Ovary (tissue), 9 donors: Measurements from ENCODE around the gene ATRNL1. TPM values are rescaled to one million over a fixed set of nuclear protein-coding genes. Genes with fewer than 3 reads are reported as not detected.

ENCODE experiments used
- DNase-seq, 5 donors: peaks; one replicate each; pipeline ENCODE4 v3.0.0-alpha.2; 2019 to 2020
- H3K27ac ChIP-seq, 2 donors: fragments of 200-600 bp; one replicate each; pipeline versions ENCODE4 v1.5.1 to v1.8.0; 2019 to 2022
- H3K27me3 ChIP-seq: fragments of 200-600 bp; one replicate; pipeline ENCODE4 v1.8.0; 2022
- H3K36me3 ChIP-seq: fragments of 200-600 bp; sonication (generic); one replicate; pipeline ENCODE4 v1.5.1; 2019
- H3K4me1 ChIP-seq: one replicate; pipeline ENCODE4 v1.8.1; 2013; ENCODE audit warnings: mild to moderate bottlenecking, moderate library complexity; ENCODE audit not compliant: insufficient read depth
- H3K4me3 ChIP-seq: fragments of 200-600 bp; sonication (generic); one replicate; pipeline ENCODE4 v1.5.1; 2017
- H3K9me3 ChIP-seq, 2 donors: fragments of 200-600 bp in 1 of 2; sonication (generic) in 1 of 2; one replicate each; pipeline versions ENCODE4 v1.5.1 to v1.8.1; 2013 to 2019; ENCODE audit warnings: mild to moderate bottlenecking in 1 of 2, moderate library complexity in 1 of 2
- EP300 ChIP-seq: sonication (generic); formaldehyde crosslinking; IDR thresholded peaks from one replicate; pipeline ENCODE4 v1.6.1; 2017; ENCODE audit warnings: antibody characterized with exemption
- POLR2A ChIP-seq: fragments of 450-650 bp; IDR thresholded peaks from one replicate; pipeline ENCODE4 v1.6.1; 2017; ENCODE audit warnings: antibody characterized with exemption, mild to moderate bottlenecking, moderate library complexity
- WGBS, 3 donors: extraction: QIAGEN DNeasy Blood & Tissue Kit in 1 of 3; methylation state at CpG; one replicate each; pipeline versions ENCODE4 v1.1.5 to v1.1.7; 2013 to 2017; 5-methylcytosine and 5-hydroxymethylcytosine counted together
- intact Hi-C, 4 donors: fragments of 100-400 bp; cut with DNase I; formaldehyde crosslinking; loops; one replicate each; pipeline versions ENCODE4 v1.11.0 to v1.15.1; 2022 to 2023
- polyA plus RNA-seq, 2 donors: library from polyadenylated mRNA; stranded (reverse); fragments of 200-250 nt in 1 of 2; fragments of 350-450 nt in 1 of 2; fragmentation: Illumina TruSeq in 1 of 2; extraction: RNeasy Lipid Tissue Mini Kit (QIAGEN cat#74804) in 1 of 2; gene quantifications; one replicate each; pipeline ENCODE4 v1.2.3, GENCODE V29; 2013 to 2014
- total RNA-seq, 7 donors: library from RNA; depleted of rRNA in 2 of 7; stranded (reverse); fragments of >200 nt in 2 of 7; fragmentation: NEBNext Ultra II Directional in 3 of 7; extraction: Animal tissue kit (Norgen Biotek cat#: 25700) in 3 of 7; gene quantifications; one replicate each; pipeline versions ENCODE4 v1.1.0 to v1.2.4, GENCODE V29; 2016 to 2023
- TF ChIP-seq, protein P1 (sequence below), 3 donors: fragments of 450-650 bp in 2 of 3; fragments of 200-600 bp in 1 of 3; IDR thresholded peaks; one replicate each; pipeline versions ENCODE4 v1.5.1 to v1.8.0; 2016 to 2022; ENCODE audit warnings: antibody characterized with exemption in 3 of 3, mild to moderate bottlenecking in 1 of 3
- donor health status: DM: no; HTN: no; CAD: no; lungs with moderate emphysema.
- donor health status: DM: no; HTN: no; CAD: no.
- donor health status: Bipolar disorder and iron deficiency.
- donor health status: DM: yes; HTN: yes; CAD: no.
- donor health status: DM: no; HTN: no; CAD: no.
- donor health status: DM: yes; HTN: yes; CAD: no.

ATRNL1 gene
- total and polyA plus RNA-seq, 9 donors, result 8.1 to 119 (median 77.8) TPM

DNA sequence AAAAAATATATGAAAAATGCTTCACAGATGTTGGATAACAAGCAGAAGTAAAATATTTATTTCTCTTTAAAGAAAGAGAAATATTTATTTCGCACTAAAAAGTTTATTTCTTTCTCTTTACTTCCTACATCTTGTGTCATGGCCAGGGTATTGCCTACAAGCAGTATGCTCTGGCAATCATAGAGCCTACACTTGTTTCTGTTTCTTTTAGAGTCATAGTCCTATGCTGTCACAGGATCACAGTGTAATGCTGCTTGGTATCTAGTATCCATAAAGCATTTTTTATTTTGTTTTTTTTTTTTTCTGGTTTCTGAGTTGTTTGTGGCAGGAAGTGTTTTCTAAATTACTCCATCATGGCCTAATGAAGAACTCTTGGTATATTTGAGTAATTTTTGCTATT lies 116.0 kb downstream of the ATRNL1 start:
- intact Hi-C loops, result no loop called here

DNA sequence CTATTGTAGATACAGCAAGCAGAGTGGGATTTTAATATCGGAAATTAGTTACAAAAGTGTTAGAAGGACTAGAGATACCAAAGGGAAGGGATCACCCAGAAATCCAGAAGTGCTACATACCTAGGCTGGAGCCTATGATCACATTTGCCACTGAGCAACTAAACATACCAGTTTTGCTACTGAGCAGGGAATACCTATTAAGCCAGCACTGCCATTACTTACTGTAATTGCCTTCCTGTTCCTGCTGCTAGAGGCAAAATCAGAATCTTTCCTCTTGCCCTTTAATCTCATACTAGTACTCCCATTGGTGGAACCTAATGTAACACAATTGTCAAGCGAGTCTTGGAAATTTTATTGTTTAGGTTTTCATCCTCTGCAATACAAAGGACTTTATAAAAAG lies 121.7 kb downstream of the ATRNL1 start:
- intact Hi-C loops, result no loop called here

More for the DNA sequence above, 116.0 kb downstream of the ATRNL1 start:
- TF ChIP-seq EP300, result no peak
- TF ChIP-seq, protein P1, sequence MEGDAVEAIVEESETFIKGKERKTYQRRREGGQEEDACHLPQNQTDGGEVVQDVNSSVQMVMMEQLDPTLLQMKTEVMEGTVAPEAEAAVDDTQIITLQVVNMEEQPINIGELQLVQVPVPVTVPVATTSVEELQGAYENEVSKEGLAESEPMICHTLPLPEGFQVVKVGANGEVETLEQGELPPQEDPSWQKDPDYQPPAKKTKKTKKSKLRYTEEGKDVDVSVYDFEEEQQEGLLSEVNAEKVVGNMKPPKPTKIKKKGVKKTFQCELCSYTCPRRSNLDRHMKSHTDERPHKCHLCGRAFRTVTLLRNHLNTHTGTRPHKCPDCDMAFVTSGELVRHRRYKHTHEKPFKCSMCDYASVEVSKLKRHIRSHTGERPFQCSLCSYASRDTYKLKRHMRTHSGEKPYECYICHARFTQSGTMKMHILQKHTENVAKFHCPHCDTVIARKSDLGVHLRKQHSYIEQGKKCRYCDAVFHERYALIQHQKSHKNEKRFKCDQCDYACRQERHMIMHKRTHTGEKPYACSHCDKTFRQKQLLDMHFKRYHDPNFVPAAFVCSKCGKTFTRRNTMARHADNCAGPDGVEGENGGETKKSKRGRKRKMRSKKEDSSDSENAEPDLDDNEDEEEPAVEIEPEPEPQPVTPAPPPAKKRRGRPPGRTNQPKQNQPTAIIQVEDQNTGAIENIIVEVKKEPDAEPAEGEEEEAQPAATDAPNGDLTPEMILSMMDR (IDR thresholded peaks at IDR 0.05), result no peak
- TF ChIP-seq POLR2A, result no peak
- Histone ChIP-seq H3K4me3 (no peak overlapping the region), H3K36me3 (no peaks in the 10 kb centered on the region), H3K27me3 (no peaks in the 10 kb centered on the region), H3K9me3 (no peaks in the 10 kb centered on the region), H3K27ac (no peak overlapping the region), H3K4me1 (no peaks in the 10 kb centered on the region)
- DNase-seq, result no peak
- 66 to 76% (median 75%) methylated on average over 1 of the region's 1 CpG for WGBS, 3 donors

DNA sequence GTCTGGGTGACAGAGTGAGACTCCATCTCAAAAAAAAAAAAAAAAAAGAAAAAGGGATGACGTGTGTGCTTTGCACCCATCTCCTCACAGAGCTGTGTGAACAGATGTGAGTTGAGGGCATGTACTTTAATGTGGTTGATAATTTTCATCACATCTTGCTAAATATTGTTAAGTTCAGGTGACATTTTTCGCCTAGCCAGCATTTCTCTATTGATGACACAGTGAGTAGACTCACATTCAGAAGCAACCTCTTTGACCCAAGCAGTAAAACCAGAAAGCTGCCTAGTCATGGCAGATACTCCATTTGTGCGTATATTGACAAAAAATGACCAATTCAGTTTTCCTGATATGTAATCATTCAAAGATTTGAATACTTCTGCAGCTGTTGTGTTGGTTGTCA lies 126.0 kb downstream of the ATRNL1 start:
- no peaks in the 10 kb centered on the region for H3K4me1 ChIP-seq
- H3K36me3 ChIP-seq, result no peaks in the 10 kb centered on the region
- TF ChIP-seq, protein P1 (IDR thresholded peaks at IDR 0.05), result no peak
- no peak for TF ChIP-seq EP300
- TF ChIP-seq POLR2A, result no peak
- no peak overlapping the region for H3K27ac ChIP-seq
- 95 to 96% (median 96%) methylated on average over 3 of the region's 3 CpGs for WGBS, 3 donors
- H3K27me3 ChIP-seq, result no peaks in the 10 kb centered on the region
- no peak overlapping the region for H3K4me3 ChIP-seq
- intact Hi-C loops, result no loop called here
- H3K9me3 ChIP-seq, result no peaks in the 10 kb centered on the region
- no peak for DNase-seq

More for the DNA sequence above, 121.7 kb downstream of the ATRNL1 start:
- DNase-seq, result no peak
- H3K27ac ChIP-seq, result no peak overlapping the region
- no peak for TF ChIP-seq POLR2A
- TF ChIP-seq, protein P1 (IDR thresholded peaks at IDR 0.05), result no peak
- H3K4me3 ChIP-seq, result no peak overlapping the region
- H3K4me1 ChIP-seq, result no peaks in the 10 kb centered on the region
- no peaks in the 10 kb centered on the region for H3K9me3 ChIP-seq
- WGBS, 3 donors, result 94 to 96% (median 94%) methylated on average over 2 of the region's 2 CpGs
- H3K36me3 ChIP-seq, result no peaks in the 10 kb centered on the region
- no peaks in the 10 kb centered on the region for H3K27me3 ChIP-seq

DNA sequence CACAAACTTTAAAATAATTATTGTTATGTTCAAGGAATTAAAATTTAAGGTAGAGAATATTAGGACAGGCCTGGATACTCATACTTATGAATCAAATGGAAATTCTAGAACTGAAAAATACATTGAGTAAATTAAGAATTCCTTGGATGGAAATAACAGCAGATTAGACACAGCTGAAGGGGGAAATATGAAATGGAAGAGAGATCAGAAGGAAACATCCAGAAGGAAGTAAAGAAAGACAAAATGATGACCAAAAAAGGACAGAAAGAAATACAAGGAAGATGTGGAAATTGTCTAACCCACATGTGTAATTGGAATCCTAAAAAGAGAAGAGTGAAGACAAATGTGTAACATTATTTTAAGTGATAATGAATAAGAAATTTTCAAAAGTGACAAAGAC lies 128.9 kb downstream of the ATRNL1 start:
- Histone ChIP-seq H3K27ac (no peak overlapping the region), H3K4me1 (no peaks in the 10 kb centered on the region), H3K4me3 (no peak overlapping the region), H3K36me3 (no peaks in the 10 kb centered on the region), H3K9me3 (no peaks in the 10 kb centered on the region), H3K27me3 (no peaks in the 10 kb centered on the region)
- intact Hi-C loops, result loop anchor here in 1 of 4 donors (5.0 kb wide), 1 partner anchor 560 kb away; no protein-coding TSS in a partner anchor
- DNase-seq, result no peak
- no peak for TF ChIP-seq POLR2A
- TF ChIP-seq, protein P1 (IDR thresholded peaks at IDR 0.05), result no peak
- no peak for TF ChIP-seq EP300
